LHCN-M2 (cell line): Measurements from ENCODE around the gene OR5H15. TPM values are rescaled to one million over a fixed set of nuclear protein-coding genes. Genes with fewer than 3 reads are reported as not detected.

Source experiments
- total RNA-seq: library from RNA; depleted of rRNA; stranded (reverse); fragments of >200 nt; gene quantifications from 2 replicates; pipeline ENCODE4 v1.2.3, GENCODE V29; 2014; rRNA removed

The OR5H15 gene
- total RNA-seq, 1 experiment from 2014 or later = not detected

Other genes starting within 250 kb of the OR5H15 start
- gene RIOX2, start 194.3 kb upstream of the OR5H15 start, total RNA-seq = 26.5 and 28.5 TPM in 2 replicates
- not detected in 2 replicates for gene GABRR3, start 131.4 kb upstream of the OR5H15 start, total RNA-seq
- gene OR5AC2, start 79.5 kb upstream of the OR5H15 start, total RNA-seq = not detected in 2 replicates
- not detected in 2 replicates for gene OR5H1, start 36.0 kb upstream of the OR5H15 start, total RNA-seq
- gene OR5H14, start 19.2 kb upstream of the OR5H15 start, total RNA-seq = not detected in 2 replicates
- not detected in 2 replicates for gene OR5H6, start 97.5 kb downstream of the OR5H15 start, total RNA-seq
- gene OR5H2, start 115.8 kb downstream of the OR5H15 start, total RNA-seq = not detected in 2 replicates
- gene OR5K4, start 187.2 kb downstream of the OR5H15 start, total RNA-seq = not detected in 2 replicates
- not detected in 2 replicates for gene OR5K3, start 224.0 kb downstream of the OR5H15 start, total RNA-seq